Left lobe of liver (tissue), 2 donors: ENCODE data around the gene CD96. TPM values are rescaled to one million over a fixed set of nuclear protein-coding genes. Genes with fewer than 3 reads are reported as not detected.
"Not testable (repeated sequence)": the region's sequence is repeated elsewhere in the genome, so short reads cannot be mapped to it uniquely, and the experiment has no call there.

Experiments used
- ATAC-seq: fragments of 200-7000 bp; cut with Tn5 transposase; one replicate; pipeline ENCODE4 v1.9.1; 2020; ENCODE audit warnings: mild to moderate bottlenecking, moderate library complexity
- DNase-seq: peaks from one replicate; pipeline ENCODE4 v3.0.0-alpha.2; 2020; ENCODE audit warnings: low spot score
- total RNA-seq: library from RNA; stranded (reverse); gene quantifications from one replicate; pipeline ENCODE4 v1.2.1, GENCODE V29; 2021
- donor health status: DM: no; HTN: no; CAD: no; lungs with moderate emphysema.
- donor health status: DM: no; HTN: yes; CAD: no.

CD96 gene
- total RNA-seq, 1 donor from 2014 or later: 0.40 TPM

DNA sequence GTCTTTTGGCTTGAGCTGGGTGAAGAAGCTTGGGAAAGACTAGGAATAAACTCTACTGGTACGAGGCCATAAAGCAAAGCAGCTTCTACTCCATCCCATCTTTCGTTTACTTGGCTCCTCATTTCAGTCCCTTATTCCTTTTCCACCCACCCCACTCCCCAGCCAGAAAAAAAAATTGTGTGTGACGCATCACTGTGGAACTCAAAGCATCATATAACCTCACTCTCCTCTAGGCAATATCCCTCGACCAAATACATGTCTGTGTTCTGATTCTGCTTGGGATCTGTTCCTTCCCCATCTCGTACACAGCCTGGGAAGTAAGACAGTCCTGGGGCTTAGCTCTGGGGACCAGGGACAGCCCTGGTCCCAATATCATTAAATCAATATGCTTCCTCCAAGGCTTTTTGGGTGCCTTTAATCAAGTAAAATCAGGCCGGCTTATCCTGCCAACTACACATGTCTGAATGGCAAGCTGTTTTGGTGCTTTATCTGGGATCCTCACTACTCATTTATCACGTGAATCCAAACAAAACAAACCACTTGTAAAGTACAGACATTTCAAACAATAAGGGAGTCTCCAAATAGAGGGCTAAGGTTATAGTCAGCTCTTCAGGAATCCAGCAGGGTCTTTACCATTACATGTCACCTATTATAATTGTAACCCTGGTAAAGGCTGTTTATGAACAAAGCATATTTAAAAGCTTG, 128.1 kb downstream of the CD96 start:
- ATAC-seq: no peak

DNA sequence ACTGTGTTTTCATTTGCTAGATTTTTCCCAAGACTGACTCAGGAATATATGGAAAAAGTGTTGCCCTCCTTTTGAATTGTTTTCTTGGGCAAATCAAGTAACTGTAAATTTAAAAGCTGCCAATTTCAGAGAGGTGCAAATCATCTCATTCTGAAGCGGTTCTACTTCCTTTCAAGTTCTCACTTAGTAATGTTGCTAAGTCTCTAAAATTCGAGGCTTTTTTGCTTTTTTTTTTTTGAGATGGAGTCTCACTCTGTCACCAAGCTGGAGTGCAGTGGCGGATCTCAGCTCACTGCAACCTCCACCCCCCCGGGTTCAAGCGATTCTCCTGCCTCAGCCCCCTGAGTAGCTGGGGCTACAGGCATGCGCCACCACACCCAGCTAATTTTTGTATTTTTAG, 130.5 kb downstream of the CD96 start:
- not testable (repeated sequence) for DNase-seq, ATAC-seq

More for the DNA sequence above, 128.1 kb downstream of the CD96 start:
- DNase-seq: no peak

GRCh38 chr3:111675846-111676210, 133.8 kb downstream of the CD96 start:
- DNase-seq (no peak), ATAC-seq (no peak)

- ATAC-seq: peak; percentile 35
- DNase-seq: no peak
Measured at GRCh38 chr3:111676211-111677006, 134.4 kb downstream of the CD96 start.

- no peak for ATAC-seq
- DNase-seq: no peak
Measured at GRCh38 chr3:111677007-111677392, 135.0 kb downstream of the CD96 start.

GRCh38 chr3:111681661-111682426, 139.8 kb downstream of the CD96 start:
- no peak for DNase-seq
- no peak for ATAC-seq

DNA sequence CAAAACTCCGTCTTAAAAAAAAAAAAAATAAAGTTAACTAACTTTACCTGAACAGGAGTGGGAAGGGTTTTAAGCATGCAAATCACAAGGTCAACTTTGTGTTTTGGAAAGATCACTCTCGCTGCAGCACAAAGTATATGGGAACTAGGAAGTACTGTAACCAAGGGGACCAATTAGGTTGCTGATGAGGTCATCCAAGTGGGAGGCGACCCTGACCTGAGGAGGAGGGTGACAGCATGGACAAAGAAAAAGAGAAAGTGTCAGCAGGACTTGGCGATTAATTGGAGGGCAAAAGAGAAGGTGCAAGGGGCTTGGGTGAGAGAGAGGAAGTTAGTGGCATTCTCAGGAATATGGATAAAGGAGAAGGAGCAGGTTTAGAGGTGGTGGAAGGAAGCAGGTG, 142.6 kb downstream of the CD96 start:
- ATAC-seq (no peak), DNase-seq (no peak)

DNA sequence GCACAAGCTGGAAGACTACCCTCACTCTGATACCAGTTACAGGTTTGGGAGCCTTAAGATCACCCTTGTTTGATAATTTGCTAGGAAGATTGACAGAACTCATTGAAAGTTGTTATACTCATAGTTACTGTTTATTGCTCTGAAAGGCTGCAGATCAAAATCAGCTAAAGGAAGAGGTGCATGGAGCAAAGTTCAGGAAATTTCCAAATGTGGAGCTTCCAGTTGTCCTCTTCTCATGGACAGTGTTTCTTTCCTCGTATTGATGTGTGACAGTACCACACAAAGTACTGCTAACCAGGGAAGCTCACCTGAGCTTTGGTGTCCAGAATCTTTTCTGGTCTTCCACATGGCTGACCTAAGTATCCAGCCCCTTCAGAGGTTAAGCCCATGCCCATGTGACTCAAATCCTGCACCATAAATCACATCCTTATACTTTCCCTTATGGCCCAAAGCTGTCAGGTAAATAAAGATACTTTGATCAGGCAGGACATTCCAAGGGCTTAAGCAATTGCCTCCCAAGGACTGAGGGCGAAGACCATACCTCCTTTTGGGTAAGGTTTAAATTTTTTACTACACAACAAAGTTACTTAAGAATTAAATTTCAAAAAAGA, 146.3 kb downstream of the CD96 start:
- DNase-seq (no peak), ATAC-seq (peak; percentile 64)

DNA sequence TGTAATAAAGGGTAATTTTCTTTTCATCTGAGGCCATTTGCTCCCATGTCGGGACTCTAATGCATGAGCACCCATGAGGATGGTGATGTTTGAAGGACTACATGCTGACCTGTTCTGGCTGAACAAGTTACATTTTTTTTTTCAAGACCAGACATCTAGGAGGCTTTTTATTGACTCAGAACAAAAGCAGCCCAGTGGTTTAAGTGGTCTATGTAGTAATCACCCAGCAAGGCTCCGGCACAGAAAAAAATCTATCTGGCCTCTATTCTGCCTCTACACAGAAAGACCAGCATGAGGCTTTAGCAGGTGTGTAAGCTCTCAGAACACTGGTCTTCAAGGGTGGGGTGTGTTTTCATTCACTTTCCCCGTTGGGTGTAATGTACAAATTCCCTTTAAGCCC, 148.2 kb downstream of the CD96 start:
- no peak for DNase-seq
- ATAC-seq: no peak

- DNase-seq (no peak), ATAC-seq (peak; percentile 88)
Measured at GRCh38 chr3:111691293-111691909, 149.4 kb downstream of the CD96 start.

- ATAC-seq (no peak), DNase-seq (no peak)
Measured at GRCh38 chr3:111692593-111693552, 150.9 kb downstream of the CD96 start.

DNA sequence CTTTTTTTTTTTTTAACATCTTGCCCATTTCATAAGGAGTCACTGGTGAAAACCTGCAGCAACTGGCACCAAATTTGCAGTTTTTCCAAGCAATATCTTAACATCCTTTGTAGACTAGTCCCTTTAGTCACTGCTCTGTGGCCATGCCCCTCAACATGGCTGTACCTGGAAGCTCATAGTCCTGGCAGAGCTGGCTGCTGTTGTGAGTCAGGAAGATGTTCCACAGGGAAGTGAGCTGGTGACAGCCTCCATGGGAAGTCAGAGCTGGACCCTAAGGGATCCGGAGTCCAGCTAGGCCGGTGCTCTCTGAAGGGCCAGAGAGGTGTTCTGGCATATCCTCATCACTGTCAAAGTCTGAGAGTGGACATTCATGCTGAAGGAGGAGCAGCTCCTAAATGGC, 152.5 kb downstream of the CD96 start:
- ATAC-seq (no peak), DNase-seq (no peak)

- DNase-seq (no peak), ATAC-seq (no peak)
Measured at GRCh38 chr3:111695636-111696117, 153.7 kb downstream of the CD96 start.

DNA sequence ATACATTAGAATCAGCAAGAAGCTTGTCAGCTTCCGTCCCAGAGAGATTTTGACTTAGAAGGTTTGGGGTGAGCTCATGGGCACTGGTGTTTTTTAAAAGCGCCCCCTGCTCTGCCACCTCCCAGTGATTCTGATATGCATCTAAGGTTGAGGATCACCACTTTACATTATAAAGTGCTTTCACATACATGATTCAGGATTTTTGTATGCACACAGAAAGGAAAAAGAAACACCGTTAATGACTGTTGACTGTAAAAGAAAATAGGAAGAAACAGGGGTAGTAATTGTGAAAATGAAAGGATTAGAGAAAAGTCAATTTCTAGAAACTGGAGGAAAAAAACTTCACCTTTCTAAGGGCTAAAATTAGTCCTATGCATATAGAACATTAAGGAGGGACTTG, 158.1 kb downstream of the CD96 start:
- DNase-seq (no peak), ATAC-seq (no peak)

- ATAC-seq (no peak), DNase-seq (no peak)
Measured at GRCh38 chr3:111701292-111701906, 159.4 kb downstream of the CD96 start.
